GM18517 (cell line): ENCODE results near the gene LHCGR.
"Not testable (repeated sequence)": the region's sequence is repeated elsewhere in the genome, so short reads cannot be mapped to it uniquely, and the experiment has no call there.

Experiments
- ATAC-seq: cut with Tn5 transposase; IDR thresholded peaks from one replicate; pipeline ENCODE4 v1.9.1; 2021; ENCODE audit warnings: mild to moderate bottlenecking, moderate library complexity; ENCODE audit not compliant: unreplicated experiment

The LHCGR gene

GRCh38 chr2:48711343-48711742 is 44.2 kb downstream of the LHCGR start:
- ATAC-seq = no peak

GRCh38 chr2:48709096-48710034 is 46.2 kb downstream of the LHCGR start:
- no peak for ATAC-seq

- ATAC-seq = no peak
These were observed 48.1 kb downstream of the LHCGR start for GRCh38 chr2:48707466-48707865.

- not testable (repeated sequence) for ATAC-seq
These were observed 51.9 kb downstream of the LHCGR start for GRCh38 chr2:48703621-48704020.

GRCh38 chr2:48699348-48699930 is 56.1 kb downstream of the LHCGR start:
- ATAC-seq = no peak

- ATAC-seq = no peak
These were observed 58.6 kb downstream of the LHCGR start for GRCh38 chr2:48696881-48697280.

- ATAC-seq = no peak
These were observed 59.5 kb downstream of the LHCGR start for GRCh38 chr2:48695991-48696390.

GRCh38 chr2:48694149-48694548 is 61.4 kb downstream of the LHCGR start:
- no peak for ATAC-seq

GRCh38 chr2:48693645-48694044 is 61.9 kb downstream of the LHCGR start:
- no peak for ATAC-seq

- no peak for ATAC-seq
These were observed 62.5 kb downstream of the LHCGR start for GRCh38 chr2:48693066-48693465.

GRCh38 chr2:48691935-48692691 is 63.4 kb downstream of the LHCGR start:
- ATAC-seq = no peak

- ATAC-seq = no peak
These were observed 70.4 kb downstream of the LHCGR start for GRCh38 chr2:48685126-48685525.

- ATAC-seq = no peak
These were observed 78.1 kb downstream of the LHCGR start for GRCh38 chr2:48677450-48677849.

GRCh38 chr2:48674933-48675332 is 80.6 kb downstream of the LHCGR start:
- ATAC-seq = no peak

GRCh38 chr2:48673581-48673980 is 81.9 kb downstream of the LHCGR start:
- ATAC-seq = no peak

- ATAC-seq = peak; percentile 83
These were observed 86.5 kb downstream of the LHCGR start for GRCh38 chr2:48668992-48669391.

GRCh38 chr2:48651158-48651790 is 104.2 kb downstream of the LHCGR start:
- no peak for ATAC-seq

- no peak for ATAC-seq
These were observed 117.3 kb downstream of the LHCGR start for GRCh38 chr2:48638261-48638660.
